Esophagus squamous epithelium (tissue), 4 donors: Measurements from ENCODE around the gene SESN3.

ENCODE experiments used
- POLR2A ChIP-seq, 4 donors: fragments of 450-650 bp; IDR thresholded peaks; one replicate each; pipeline ENCODE4 v1.6.1; 2017; ENCODE audit warnings: antibody characterized with exemption in 4 of 4, mild to moderate bottlenecking in 4 of 4, moderate library complexity in 3 of 4
- TF ChIP-seq, protein P1 (sequence below), 6 experiments: fragments of 450-650 bp in 4 of 6; fragments of 200-600 bp in 2 of 6; sonication (generic) in 2 of 6; IDR thresholded peaks; one replicate each; pipeline ENCODE4 v1.5.1; 2016 to 2019; ENCODE audit warnings: antibody characterized with exemption in 6 of 6, mild to moderate bottlenecking in 4 of 6, moderate library complexity in 4 of 6

DNA sequence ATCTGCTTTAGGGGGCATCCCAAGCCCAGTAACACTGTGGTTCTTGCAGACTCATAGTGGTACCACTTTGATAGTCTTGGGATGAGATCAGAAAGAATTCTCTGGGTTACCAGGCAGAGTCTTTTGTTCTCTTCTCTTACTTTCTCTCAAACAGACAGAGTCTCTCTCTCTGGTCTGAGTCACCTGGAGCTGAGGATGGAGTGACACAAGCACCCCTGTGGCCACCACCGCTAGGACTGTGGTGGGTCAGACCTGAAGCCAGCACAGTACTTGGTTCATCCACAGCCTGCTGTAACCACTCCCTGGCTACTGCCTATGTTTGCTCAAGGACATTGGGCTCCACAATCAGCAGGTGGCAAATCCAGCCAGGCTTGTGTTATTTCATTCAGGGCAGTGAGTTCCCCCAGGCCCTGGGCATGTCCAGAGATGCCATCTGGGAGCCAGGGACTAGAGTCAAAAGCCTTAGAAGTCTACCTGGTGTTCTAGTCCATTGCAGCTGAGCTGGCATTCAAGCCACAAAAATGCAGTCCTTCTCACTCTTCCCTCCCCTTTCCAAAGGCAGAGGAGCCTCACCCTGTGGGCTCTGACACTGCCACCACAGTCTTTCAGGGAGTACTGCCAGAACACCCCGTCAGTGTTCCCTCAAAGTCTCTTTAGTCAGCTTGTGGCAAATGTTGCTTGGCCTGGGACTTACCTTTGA lies 111.5 kb downstream of the SESN3 start:
- TF ChIP-seq, protein P1, sequence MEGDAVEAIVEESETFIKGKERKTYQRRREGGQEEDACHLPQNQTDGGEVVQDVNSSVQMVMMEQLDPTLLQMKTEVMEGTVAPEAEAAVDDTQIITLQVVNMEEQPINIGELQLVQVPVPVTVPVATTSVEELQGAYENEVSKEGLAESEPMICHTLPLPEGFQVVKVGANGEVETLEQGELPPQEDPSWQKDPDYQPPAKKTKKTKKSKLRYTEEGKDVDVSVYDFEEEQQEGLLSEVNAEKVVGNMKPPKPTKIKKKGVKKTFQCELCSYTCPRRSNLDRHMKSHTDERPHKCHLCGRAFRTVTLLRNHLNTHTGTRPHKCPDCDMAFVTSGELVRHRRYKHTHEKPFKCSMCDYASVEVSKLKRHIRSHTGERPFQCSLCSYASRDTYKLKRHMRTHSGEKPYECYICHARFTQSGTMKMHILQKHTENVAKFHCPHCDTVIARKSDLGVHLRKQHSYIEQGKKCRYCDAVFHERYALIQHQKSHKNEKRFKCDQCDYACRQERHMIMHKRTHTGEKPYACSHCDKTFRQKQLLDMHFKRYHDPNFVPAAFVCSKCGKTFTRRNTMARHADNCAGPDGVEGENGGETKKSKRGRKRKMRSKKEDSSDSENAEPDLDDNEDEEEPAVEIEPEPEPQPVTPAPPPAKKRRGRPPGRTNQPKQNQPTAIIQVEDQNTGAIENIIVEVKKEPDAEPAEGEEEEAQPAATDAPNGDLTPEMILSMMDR (IDR thresholded peaks at IDR 0.05): no peak
- TF ChIP-seq POLR2A (IDR thresholded peaks at IDR 0.05): no peak
